ENCODE data around the gene YWHAQ.

The YWHAQ gene

DNA sequence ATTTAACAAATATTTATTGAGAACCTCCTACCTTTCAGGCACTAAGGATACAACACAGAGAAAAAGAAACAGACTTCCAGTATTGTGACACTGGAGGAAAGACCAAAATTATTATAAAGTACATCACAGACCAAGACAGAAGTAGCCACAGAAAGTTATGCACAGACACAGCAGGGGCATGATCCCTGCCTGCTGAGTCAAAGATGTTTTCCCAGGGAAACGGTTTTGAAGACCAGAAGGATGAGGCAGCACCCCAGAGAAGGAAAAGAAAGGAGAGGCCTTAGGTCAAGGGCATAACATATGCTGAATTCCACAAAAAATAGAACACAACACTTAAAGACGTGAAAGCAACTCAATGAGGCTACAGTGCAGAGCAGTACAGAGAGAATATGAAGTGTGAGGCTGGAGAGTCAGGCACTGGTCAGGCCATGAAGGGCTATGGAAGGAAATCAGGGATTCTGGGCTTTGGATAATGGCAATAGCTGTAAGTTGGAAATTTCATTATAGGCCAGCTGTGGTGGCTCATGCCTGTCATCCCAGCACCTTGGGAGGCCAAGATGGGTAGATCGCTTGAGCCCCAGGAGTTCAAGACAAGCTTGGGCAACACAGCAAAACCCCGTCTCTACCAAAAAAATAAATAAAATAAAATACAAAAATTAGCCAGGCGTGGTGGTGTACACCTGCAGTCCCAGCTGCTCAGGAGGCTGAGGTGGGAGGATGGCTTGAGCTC, 83.4 kb downstream of the YWHAQ start:
- DNase-seq: no peak

GRCh38 chr2:9545502-9545901, 85.3 kb downstream of the YWHAQ start:
- DNase-seq: no peak

GRCh38 chr2:9543557-9543956, 87.2 kb downstream of the YWHAQ start:
- no peak for DNase-seq

DNA sequence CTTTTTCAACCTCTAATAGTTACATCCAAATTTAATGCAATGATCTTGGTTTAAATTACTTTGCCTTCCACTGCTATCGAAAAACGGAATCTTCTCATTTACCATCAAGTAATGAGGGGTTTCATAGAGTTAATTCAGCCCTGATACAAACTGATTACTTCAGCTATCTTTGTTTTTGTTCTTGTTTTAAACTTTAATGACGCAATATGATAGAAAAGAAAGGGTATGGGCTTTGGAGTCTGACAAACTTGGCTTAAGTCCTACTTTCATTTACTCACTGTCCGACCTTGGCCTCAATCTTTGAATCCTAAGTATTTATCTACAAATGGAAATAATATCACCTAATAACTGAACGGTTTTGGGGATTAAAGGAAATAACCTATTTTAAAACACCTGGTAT, 91.3 kb downstream of the YWHAQ start:
- no peak for DNase-seq

DNA sequence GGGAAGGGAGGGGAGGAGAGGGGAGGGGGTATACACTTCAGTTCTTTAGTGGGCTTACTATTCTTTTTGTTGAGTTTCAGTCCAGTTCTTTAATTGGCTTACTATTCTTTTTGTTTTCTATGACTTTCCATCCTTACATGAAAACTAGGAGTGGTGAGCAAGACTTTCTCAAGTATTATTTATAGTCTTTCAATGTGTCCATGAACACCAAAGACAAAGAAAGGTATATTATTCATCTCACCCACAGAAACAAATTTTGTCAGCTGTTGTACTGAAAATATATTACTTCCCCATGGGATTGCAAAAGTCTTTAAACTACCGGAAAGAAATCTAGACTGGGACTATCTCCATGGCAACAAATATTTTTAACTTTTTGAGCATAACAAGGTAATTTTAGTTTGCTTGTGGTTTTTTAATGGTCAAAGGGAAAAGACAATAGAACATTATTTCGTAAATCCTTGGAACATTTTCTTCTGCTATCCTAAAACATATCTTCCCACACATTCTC, 92.7 kb downstream of the YWHAQ start:
- no peak for DNase-seq

DNA sequence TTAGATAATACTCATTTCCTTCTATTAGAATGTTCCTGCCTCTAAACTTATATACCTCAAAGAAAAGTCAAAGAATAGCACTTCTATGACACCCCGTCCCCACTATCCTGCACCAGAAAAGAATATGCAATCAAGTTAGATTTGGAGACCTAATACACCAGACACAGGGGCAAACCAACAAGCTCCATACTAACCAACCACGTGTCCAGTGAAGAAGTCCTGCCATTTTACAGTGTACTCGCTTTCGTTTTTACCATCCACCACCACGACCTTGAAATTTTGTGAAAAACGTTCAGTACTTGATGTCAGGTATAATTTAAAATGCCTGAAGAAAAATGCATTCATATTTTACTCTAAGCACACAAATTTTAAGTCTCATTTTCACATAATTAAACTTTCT, 94.3 kb downstream of the YWHAQ start:
- no peak for DNase-seq

GRCh38 chr2:9535177-9535576, 95.6 kb downstream of the YWHAQ start:
- DNase-seq: no peak
